Measurements from ENCODE around the gene COPS3.

DNA sequence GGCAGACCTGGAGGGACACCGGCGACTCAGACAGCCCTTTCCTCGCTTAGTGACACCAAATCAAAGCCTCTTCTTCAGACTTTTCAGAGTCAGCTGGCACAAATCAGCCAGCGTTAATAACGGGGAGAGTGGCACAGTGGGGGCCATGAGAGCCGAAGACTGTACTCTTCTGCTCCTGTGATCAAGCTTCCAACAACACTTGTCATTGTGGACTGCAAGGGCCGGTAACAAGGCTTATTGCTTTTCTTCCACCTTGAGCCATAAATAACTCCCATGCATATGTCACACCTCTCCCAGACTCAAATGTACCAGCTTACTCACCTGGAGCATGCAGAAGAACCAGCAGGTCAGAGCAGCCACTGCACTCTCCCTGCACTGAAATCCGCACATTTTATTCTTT is 56.9 kb downstream of the COPS3 start:
- TF ChIP-seq, protein P1, sequence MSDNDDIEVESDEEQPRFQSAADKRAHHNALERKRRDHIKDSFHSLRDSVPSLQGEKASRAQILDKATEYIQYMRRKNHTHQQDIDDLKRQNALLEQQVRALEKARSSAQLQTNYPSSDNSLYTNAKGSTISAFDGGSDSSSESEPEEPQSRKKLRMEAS (IDR thresholded peaks at IDR 0.05), result no peak
- TF ChIP-seq, protein P2, sequence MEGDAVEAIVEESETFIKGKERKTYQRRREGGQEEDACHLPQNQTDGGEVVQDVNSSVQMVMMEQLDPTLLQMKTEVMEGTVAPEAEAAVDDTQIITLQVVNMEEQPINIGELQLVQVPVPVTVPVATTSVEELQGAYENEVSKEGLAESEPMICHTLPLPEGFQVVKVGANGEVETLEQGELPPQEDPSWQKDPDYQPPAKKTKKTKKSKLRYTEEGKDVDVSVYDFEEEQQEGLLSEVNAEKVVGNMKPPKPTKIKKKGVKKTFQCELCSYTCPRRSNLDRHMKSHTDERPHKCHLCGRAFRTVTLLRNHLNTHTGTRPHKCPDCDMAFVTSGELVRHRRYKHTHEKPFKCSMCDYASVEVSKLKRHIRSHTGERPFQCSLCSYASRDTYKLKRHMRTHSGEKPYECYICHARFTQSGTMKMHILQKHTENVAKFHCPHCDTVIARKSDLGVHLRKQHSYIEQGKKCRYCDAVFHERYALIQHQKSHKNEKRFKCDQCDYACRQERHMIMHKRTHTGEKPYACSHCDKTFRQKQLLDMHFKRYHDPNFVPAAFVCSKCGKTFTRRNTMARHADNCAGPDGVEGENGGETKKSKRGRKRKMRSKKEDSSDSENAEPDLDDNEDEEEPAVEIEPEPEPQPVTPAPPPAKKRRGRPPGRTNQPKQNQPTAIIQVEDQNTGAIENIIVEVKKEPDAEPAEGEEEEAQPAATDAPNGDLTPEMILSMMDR (IDR thresholded peaks at IDR 0.05; ENCODE audit: low read depth, low read length, missing input control), result no peak
- TF ChIP-seq EGR1 (IDR thresholded peaks at IDR 0.05; ENCODE audit: low read depth in 2 of 2) (no peak), FOXA1 (IDR thresholded peaks at IDR 0.05) (no peak), JUND (IDR thresholded peaks at IDR 0.05) (no peak), RAD21 (IDR thresholded peaks at IDR 0.05) (no peak), GABPA (IDR thresholded peaks at IDR 0.05 in 1 of 2, conservative IDR thresholded peaks at IDR 0.05 in 1 of 2) (no peak), NR2F2 (IDR thresholded peaks at IDR 0.05) (no peak), YY1 (IDR thresholded peaks at IDR 0.05) (no peak), TAF1 (conservative IDR thresholded peaks at IDR 0.05) (no peak), SP1 (IDR thresholded peaks at IDR 0.05) (no peak)
- TF ChIP-seq, protein P3, sequence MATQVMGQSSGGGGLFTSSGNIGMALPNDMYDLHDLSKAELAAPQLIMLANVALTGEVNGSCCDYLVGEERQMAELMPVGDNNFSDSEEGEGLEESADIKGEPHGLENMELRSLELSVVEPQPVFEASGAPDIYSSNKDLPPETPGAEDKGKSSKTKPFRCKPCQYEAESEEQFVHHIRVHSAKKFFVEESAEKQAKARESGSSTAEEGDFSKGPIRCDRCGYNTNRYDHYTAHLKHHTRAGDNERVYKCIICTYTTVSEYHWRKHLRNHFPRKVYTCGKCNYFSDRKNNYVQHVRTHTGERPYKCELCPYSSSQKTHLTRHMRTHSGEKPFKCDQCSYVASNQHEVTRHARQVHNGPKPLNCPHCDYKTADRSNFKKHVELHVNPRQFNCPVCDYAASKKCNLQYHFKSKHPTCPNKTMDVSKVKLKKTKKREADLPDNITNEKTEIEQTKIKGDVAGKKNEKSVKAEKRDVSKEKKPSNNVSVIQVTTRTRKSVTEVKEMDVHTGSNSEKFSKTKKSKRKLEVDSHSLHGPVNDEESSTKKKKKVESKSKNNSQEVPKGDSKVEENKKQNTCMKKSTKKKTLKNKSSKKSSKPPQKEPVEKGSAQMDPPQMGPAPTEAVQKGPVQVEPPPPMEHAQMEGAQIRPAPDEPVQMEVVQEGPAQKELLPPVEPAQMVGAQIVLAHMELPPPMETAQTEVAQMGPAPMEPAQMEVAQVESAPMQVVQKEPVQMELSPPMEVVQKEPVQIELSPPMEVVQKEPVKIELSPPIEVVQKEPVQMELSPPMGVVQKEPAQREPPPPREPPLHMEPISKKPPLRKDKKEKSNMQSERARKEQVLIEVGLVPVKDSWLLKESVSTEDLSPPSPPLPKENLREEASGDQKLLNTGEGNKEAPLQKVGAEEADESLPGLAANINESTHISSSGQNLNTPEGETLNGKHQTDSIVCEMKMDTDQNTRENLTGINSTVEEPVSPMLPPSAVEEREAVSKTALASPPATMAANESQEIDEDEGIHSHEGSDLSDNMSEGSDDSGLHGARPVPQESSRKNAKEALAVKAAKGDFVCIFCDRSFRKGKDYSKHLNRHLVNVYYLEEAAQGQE (IDR thresholded peaks at IDR 0.05), result no peak
- TF ChIP-seq, protein P4, sequence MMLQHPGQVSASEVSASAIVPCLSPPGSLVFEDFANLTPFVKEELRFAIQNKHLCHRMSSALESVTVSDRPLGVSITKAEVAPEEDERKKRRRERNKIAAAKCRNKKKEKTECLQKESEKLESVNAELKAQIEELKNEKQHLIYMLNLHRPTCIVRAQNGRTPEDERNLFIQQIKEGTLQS (IDR thresholded peaks at IDR 0.05), result no peak
- TF ChIP-seq, protein P5, sequence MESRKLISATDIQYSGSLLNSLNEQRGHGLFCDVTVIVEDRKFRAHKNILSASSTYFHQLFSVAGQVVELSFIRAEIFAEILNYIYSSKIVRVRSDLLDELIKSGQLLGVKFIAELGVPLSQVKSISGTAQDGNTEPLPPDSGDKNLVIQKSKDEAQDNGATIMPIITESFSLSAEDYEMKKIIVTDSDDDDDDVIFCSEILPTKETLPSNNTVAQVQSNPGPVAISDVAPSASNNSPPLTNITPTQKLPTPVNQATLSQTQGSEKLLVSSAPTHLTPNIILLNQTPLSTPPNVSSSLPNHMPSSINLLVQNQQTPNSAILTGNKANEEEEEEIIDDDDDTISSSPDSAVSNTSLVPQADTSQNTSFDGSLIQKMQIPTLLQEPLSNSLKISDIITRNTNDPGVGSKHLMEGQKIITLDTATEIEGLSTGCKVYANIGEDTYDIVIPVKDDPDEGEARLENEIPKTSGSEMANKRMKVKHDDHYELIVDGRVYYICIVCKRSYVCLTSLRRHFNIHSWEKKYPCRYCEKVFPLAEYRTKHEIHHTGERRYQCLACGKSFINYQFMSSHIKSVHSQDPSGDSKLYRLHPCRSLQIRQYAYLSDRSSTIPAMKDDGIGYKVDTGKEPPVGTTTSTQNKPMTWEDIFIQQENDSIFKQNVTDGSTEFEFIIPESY (IDR thresholded peaks at IDR 0.05), result no peak

All from liver (tissue), 3 donors.